SK-N-SH (cell line): ENCODE measurements around the gene SLC46A2.

Experiments
- EZH2phosphoT487 ChIP-seq: fragments of 200-600 bp; sonication (generic); IDR thresholded peaks from 2 replicates; pipeline ENCODE4 v1.6.1; 2017; ENCODE audit warnings: low read depth, mixed run types, mild to moderate bottlenecking, antibody characterized with exemption, moderate library complexity, borderline replicate concordance
- GATA2 ChIP-seq: sonication (generic); formaldehyde crosslinking; IDR thresholded peaks from 2 replicates; pipeline ENCODE4 v1.5.0; 2020; ENCODE audit warnings: mild to moderate bottlenecking, missing genetic modification reagents
- RCOR1 ChIP-seq: fragments of 150-350 bp; IDR thresholded peaks from 2 replicates; pipeline ENCODE4 v1.6.1; 2017; ENCODE audit warnings: antibody characterized with exemption, low read length
- YY1 ChIP-seq: IDR thresholded peaks from 2 replicates; pipeline ENCODE4 v1.4.0; 2012; ENCODE audit warnings: low read depth, mild to moderate bottlenecking
- TF ChIP-seq, protein P1 (sequence below): fragments of 200-600 bp; sonication (generic); IDR thresholded peaks from 2 replicates; pipeline ENCODE4 v1.6.1; 2017; ENCODE audit warnings: antibody characterized with exemption, mild to moderate bottlenecking, moderate library complexity

DNA sequence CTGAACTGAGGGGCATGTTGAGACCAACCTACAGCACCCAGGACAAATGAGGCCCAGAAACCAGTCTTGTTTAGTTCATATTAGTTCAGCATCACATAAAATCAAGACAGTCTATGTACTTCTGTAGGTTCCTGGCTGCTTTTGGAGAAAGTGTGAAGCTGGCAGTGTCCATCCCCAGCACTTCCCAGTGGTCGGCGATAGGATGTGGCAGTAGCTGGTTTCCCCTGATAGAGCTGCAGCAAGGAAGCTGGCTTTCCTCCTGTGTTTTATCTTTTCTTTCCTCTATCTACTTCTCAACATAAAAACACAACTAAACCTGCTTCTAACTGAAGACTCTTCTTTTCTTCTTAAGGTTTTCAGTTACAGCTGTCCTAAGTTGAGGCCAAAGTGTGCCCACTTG lies 43.0 kb upstream of the SLC46A2 start:
- no peak for TF ChIP-seq GATA2
- no peak for TF ChIP-seq RCOR1
- TF ChIP-seq, protein P1, sequence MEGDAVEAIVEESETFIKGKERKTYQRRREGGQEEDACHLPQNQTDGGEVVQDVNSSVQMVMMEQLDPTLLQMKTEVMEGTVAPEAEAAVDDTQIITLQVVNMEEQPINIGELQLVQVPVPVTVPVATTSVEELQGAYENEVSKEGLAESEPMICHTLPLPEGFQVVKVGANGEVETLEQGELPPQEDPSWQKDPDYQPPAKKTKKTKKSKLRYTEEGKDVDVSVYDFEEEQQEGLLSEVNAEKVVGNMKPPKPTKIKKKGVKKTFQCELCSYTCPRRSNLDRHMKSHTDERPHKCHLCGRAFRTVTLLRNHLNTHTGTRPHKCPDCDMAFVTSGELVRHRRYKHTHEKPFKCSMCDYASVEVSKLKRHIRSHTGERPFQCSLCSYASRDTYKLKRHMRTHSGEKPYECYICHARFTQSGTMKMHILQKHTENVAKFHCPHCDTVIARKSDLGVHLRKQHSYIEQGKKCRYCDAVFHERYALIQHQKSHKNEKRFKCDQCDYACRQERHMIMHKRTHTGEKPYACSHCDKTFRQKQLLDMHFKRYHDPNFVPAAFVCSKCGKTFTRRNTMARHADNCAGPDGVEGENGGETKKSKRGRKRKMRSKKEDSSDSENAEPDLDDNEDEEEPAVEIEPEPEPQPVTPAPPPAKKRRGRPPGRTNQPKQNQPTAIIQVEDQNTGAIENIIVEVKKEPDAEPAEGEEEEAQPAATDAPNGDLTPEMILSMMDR: no peak
- no peak for TF ChIP-seq EZH2phosphoT487
- TF ChIP-seq YY1: no peak
